GM21786 (cell line): Measurements from ENCODE around the gene PCARE.

Experiments used
- ATAC-seq: cut with Tn5 transposase; IDR thresholded peaks from one replicate; pipeline ENCODE4 v1.9.1; 2021; ENCODE audit not compliant: unreplicated experiment

PCARE gene

DNA sequence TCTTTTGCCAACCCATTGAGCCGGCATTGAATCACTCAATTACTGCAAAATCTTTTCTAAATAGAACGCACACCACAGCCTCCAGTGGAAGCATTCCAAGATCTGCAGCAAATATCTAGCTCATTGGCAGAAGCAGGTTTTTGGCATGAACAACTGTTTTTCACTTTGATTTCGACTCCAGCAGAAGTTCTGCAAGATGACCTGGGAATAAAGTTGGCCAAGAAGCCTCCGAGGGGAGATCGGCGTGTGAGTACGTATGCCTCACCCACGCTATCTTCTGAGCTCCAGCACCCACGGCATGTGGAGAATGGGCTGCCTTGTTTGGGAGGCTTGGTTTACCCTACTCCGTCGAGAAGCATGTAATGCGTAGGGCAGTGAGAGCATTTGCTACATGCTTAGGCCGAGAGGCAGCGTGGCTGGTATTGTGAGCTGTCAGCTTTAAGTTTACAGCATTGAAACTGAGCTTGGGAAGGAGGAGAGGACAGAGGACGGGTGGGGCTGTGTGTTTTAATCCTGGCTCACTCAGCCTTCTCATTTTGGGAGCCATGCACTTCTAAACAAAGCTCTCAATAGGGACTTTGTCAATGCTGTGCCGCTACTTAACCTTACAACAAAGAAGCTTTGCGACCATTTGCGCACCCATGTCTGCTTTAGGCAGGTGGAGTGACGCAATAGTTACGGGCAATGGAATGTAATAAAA lies 10.5 kb downstream of the PCARE start:
- no peak for ATAC-seq

DNA sequence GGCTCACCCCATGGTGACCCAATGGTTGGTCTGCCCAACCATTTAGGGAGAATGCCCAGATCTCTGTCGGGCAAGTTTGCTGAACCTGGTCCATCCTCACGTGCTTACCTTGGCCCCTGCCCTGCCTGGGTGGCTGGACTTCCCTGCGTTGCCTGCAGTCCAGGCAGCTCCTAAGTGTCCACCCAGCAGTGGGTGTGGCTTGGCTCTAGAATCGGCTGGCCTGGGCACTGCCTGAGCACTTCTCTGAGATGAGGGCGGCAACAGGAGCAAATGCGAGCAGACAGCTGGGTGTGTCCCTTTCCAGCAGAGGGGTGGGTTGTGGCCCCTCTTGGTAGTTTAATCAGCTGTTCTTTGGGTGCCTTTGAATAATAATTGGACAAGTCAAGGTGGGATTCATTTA lies 11.3 kb downstream of the PCARE start:
- no peak for ATAC-seq

DNA sequence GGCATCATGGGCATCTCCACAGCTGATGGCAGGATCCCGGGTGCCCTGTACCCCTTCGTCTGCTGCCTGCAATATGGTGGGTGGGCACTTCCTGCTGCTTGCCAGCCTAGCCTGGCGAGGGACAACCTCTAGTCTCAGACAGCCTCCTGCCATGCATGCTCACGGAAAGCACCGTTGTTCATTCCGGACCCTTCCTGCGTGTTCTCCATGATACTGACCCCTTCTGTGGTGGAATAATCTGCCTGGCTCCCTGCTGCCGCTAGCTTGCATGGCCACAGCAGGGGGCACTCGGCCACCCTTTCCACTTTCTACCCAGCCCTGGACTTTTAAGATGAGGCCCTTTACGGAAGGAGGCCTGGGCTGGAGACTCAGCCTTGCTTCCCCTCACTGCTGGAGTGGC lies 12.0 kb downstream of the PCARE start:
- ATAC-seq, result no peak

DNA sequence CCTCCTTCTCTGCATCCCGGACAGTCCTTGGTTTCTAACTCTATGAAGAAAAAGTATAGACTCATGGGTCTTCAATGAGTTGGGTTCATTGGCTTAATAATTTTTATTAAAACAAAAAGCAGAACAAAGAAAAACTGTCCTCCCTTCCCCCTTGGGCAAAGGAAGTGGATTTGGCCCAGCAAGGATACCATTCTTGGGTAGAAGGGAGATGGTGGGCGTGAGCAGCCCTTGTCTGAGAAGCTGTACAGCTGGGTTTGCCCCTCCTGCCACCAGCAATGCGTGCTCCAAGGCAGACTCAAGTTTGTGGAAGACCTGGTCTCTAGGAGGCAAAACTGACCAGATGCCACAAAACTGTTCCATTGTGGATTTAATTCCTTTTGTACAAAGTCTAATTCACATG lies 12.7 kb downstream of the PCARE start:
- ATAC-seq, result no peak

DNA sequence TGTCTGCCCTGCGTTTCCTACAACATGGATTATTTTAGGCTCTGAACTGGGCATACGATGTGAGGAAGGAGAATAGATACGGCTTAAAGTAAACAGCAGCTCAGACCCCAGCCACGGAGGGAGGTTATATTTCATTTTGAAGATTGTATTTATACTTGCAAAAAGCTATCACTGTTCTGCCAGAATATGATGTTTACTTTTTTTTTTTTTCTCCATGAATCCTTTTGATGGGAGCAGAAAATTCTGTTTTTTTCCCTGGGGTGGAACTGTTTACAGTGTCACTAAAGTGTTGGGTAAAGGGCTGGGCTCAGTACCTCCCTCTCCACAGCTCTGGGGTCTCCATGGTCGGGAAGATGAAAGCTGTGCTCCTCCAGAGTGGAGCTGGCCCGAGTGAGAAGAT lies 13.1 kb downstream of the PCARE start:
- ATAC-seq, result no peak

DNA sequence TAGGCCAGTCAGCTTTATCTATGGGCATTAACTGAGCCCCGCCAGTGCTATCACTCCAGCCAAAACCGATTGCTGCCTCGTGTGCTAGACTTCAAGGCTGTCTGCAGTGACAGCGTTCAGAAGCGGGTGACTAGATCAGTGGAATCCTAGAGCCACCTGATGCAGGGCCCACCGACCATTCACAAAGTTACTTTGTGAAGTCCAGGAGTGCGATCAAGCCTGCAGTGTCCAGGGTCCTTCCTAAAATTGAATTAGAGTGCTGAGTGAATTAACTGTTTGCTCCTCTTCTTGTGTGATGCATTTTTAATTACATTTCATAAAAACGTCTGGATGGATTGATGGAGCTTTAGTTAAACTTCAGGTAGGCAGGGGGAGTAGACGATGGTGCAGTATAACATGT lies 13.9 kb downstream of the PCARE start:
- no peak for ATAC-seq

DNA sequence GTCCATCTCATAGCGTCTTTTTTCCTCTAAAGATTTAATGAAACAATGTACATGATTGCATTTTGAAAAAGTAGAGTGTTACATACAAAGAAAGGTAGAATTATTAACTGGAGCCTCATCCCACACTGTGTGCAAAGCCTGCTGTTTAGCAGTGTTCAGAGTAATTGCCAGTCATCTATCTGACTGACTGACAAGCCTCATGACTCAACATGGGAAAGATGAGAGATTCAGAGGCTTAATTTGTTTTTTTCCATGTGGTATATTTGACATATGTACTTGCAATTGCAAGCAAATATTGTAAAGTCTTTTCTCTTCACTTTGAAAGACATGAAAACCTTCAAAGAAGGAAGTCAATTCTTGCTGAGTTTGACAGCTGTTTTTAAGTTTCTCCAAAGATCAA lies 14.7 kb downstream of the PCARE start:
- no peak for ATAC-seq

DNA sequence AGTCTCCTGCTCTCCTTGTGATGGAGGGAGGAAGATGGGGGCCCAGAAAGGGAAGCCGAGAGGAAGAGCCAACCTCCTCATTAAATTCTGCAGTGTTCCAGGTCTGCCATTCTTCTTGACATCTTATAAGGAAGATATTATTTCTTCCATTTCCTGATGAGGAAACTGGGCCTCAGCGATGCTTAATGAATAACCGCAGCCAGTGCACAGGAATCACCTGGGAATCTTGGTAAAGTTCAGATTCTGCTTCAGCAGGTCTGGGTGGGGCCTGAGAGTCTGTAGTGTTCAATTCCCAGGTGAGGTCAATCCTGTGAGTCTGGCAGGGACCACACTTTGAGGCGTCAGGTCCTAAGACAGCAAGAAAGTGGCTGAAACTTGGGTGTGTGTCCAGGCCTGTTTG lies 17.3 kb downstream of the PCARE start:
- ATAC-seq, result no peak

DNA sequence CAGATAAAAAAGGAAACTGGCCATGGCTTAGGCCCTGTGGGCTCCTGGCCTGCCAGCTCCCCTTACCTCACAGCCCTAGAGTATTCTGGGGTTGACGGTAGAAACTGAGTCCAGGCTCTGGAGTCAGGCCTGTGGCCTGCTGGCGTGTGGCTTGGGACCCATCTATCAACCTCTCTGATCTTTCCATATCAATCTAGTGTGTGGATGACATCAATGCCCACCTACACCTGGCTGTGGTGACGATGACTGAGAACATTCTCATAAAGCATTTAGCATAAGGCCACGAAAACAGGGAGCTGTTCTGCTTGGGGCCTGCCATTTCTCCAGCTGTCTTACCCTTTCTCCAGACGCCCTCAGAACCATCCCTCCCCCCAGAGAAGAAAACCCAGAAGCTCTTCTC lies 17.9 kb downstream of the PCARE start:
- ATAC-seq, result no peak

DNA sequence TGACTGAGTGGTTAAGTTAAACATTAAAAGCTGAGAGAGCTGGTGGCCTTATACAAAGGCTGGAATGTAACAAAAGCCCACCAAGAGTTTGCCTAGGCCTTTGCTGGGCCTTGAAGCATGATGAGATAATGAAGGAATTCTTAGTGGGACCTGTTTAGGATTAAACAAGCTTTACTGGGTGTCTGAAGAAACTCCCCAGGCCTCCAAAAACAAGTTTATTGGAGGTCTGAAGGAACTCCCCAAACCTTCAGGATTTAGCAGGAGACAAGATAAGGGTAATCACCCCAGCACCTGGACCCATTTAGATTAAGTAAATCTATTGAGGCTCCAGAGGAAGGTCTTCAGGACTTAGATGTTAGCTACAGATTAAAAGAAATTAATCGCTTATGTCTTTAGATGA lies 18.7 kb downstream of the PCARE start:
- no peak for ATAC-seq

DNA sequence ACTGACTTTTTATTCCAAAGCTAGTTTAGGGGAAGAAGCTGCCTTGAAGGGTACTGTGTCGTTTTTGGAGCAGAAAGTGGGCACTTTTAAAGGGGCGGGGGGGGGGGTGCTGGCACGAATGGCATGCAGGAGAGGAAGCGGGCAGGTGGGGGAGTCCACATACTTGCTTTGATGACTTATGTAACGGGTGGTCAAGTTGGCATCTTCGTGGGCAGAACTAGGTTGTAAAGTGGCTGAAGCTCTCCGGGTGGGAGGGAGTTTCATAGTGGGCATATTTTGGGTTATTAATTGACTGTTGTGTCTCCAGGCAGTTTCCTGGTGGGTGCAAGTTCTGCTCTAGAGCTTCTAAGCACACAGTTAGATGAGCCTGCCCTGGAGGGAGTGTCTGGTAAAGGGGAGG lies 19.9 kb downstream of the PCARE start:
- ATAC-seq, result no peak

DNA sequence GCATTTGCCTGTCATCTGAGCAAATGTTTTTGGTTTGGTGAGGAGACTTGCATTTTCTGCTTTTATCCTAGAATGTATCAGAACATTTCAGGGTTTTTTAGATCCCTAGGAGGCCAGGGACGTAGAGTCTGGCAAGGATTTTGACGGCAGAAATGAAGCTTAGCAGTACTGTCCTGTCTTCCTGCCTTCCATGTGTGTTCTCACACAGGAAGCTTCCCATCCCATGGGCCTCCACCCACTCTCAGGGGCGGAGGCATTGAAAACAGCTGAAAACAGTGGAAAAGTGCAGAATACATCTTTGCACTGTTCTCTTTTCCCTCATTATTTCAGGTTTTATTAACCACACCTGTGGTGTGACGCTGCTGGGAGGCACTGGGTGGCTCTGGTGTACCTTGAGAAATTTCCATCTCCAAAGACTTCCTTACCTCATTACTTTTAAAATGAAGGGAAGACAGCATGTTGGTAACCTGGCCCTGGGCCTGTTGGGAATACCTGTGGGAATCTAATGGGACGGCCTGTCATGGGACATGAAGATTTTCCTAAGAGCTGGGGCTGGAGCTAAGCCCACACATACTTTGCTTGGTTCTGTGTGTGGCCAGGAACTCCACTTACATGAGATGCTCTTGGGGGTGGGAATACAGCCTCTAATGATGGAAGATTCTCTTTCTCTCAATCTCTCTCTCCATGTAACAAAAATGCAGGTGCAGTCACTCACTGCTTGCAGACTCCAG lies 20.5 kb downstream of the PCARE start:
- ATAC-seq, result no peak

DNA sequence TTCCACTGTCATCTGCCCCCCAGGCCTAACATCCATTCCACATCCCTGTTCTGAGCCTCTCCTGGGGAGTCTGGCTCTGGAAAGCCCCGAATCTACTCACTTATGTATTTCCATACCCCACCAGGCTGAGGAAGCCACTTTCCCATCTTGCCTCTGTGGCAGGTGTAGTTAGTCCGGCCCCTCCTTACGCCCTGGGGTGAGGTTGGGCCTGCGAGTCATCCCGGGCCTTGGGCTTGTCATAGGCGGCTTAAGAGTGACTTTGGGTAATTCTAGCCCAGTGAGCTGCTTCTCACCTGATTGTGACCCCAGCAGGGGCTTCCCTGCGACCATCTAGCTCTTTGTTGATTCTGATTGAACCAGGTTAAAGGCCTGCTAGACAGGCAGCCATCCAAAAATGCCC lies 21.1 kb downstream of the PCARE start:
- peak; percentile 56 for ATAC-seq

DNA sequence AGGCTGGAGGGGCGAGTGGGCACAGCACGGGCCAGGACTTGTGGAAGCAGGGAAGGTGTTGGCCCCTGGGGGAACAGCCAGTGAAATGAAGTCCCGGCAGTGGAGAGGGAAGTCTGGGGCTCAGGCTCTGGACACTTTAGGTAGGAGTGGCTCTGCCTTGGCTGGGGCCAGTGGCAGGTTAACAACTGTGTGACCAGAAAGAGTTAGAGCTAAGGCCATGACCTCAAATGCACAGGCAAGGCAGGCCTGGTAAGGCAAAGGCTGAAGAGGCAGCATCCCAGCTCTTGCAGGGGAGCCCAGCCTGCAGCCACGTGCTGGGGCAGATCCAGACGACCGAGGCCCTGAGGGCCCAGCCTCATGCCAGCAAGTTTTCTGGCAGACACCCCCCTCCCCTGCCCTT lies 21.5 kb downstream of the PCARE start:
- ATAC-seq, result no peak

DNA sequence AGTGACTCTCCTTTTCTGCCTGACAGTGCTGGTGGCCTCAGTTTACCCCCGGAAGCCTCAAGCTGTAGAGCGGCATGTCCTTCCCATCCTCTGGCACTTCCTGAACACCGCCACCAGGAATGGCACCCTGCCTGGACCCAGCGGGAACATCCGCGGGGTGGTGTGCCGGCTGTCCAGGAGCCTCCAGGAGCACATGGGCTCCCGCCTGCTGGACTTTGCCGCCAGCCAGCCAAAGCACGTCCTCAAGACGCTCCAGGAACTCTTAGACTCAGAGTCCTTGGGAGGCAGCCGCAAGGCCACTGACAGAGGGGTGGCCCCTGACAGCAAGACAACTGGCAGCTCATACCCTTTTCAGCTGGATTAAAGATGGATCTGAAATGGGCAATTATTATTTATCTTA lies 22.6 kb downstream of the PCARE start:
- ATAC-seq, result no peak

DNA sequence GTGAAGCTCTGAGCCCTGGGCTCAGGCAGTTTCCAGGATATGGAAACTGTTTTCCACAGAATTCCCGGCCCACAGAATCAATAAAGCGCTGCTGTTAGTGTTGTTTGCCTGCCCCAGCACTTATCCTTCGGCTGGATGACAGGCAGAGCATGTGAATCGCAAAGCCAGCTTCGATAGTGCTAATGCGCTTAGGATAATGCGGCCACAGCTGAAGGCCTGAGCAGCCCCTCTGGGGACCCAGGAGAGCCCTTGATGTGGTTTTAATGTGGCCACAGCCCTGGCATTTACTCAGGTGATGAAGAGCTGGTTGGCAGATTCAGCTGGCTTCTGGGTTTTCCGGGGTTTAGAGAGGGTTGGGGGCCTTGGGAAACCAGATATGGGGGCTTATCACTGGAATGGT lies 23.7 kb downstream of the PCARE start:
- ATAC-seq, result no peak

DNA sequence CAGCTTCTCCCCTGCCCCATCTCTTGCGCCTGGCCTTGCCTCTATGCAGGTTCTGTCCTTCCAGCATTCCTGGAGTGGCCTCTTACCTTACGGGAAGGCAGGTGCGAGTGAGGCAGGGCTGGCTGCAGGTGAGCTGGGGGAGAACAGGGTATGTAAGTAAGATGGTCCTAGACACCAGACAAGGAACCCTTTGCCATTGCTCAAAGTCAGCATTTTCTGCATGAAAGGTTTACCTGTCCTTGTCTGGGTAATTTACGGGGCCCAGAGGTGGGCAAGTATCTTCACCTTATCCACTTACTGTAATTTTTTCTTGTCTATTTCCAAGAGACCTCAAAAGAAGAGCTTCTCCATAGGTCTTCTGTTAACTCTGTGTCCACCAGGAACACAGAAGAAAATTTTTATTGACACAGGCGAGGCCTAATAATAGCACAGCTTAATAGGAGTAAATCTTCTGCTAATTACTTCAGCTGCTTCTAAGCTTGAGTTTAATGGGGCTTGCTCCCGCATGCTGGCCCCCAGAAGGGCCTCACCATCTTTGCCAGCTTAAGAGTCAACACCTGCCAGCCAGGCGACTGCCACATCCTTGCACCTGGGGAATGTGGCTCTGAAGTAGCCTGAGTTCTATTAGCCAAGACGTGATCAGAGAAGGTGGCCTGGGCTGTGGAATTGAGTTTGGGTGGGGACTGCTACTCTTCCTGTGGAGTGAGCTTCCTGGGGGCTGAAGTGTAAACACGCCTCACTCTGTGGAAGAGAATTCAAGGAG lies 27.1 kb downstream of the PCARE start:
- ATAC-seq, result no peak

DNA sequence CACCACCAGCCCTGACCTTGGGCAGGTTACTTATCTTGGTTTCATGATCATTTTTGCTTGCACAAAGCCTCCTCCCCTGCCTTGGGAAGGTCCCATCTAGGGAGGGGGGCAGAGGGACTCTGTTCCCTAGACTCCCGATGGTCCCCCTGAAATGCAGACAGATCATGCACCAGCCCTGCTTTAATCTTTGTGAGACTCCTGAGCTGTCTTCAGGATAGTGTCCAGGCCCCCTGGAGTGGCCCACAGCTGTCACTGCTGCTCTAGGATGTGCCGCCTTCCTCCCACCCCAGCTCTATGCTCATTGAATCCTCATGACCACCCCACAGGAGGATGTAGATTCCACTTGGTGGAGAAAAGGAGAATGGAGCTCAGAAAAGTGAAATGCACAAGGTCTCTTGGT lies 28.0 kb downstream of the PCARE start:
- ATAC-seq, result no peak

DNA sequence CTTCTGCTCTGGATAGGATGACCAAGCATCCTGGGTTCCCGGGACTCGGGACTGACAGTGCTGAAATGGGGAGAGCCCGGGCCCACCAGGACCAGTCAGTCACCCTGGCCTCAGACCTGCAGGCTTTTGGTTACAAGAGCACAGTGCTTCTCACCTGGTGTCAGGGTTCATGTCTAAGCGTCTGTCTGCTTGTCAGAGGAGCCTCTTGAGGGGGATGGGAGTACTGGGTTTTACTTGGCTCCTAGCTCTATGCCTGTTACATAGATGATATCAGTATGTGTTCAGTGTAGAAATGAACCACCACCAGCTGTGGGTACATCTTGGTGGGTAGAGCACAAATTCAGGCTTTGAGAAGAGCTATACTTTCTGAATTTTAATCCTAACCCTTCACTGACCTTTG lies 29.9 kb downstream of the PCARE start:
- no peak for ATAC-seq

DNA sequence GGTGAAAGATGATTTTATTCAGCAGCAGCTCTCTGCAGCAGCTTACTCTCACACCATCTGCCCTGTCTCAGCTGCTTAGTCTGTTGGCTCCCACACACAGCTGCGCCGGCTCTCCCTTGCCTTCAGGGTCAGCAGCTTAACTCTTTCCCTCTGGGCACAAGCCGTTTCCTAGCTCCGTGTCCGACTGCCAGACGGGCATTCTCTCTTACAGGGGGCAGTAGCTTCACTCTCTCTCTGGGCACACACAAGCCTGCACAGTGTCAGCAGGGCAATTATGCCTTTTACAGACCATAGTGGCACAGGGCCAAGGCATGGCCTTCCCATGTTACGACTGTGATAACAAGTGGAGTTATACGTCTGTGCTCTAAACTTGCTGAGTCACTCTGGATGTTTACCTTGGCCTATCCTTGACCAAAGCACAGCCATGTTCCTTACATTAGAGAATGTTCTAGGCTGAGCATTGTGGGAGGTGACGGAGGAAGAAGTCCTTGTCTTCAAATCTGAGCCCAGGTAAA lies 31.7 kb downstream of the PCARE start:
- ATAC-seq, result no peak

DNA sequence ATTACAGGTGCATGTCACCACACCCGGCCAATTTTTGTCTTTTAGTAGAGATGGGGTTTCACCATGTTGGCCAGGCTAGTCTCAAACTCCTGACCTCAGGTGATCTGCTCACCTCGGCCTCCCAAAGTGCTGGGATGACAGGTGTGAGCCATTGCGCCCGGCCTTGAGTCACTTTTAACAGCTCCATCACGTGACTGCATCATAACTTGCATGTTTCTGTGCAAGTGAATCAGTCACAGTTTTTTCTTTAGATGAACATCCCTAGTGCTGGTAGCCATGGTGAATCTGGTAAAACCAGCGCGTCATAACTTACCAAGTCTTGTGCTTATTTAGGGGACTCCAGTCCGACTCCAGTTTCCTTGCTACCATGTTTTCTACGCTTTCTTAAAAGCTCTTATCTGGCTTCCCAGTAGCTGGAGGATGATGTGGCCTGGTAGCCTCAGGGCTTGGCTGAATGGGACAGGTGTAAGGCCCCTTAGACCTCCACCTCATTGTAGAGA lies 33.1 kb downstream of the PCARE start:
- ATAC-seq, result no peak

DNA sequence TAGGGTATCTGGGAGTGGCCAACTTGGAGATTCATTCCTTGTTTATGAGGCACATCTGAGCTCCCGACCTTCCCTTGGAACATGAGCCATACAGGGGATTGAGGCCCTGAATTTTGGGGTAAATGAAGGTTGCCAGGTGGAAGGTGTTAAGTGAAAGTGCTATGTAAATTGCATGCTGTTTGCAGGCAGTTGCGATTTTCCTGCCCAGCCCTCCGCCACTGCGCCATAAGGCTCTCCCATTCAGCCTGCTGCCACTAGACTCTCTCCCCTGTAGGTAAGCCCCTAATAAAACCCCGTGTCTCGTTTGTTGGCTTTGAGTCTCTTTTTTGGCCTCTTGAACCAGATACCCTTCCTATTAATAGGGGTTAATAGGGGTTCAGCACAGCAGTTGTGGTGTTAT lies 33.8 kb downstream of the PCARE start:
- no peak for ATAC-seq
